ENCODE measurements around the gene MOGAT3. TPM values are rescaled to one million over a fixed set of nuclear protein-coding genes. Genes with fewer than 3 reads are reported as not detected.

MOGAT3 gene
- total and polyA plus RNA-seq, 9 of the 15 experiments (the other 6 are each of a cell fraction or from before 2014, with no cell fraction given): 0.07 to 0.17 (median 0.13) TPM; not detected in 6

DNA sequence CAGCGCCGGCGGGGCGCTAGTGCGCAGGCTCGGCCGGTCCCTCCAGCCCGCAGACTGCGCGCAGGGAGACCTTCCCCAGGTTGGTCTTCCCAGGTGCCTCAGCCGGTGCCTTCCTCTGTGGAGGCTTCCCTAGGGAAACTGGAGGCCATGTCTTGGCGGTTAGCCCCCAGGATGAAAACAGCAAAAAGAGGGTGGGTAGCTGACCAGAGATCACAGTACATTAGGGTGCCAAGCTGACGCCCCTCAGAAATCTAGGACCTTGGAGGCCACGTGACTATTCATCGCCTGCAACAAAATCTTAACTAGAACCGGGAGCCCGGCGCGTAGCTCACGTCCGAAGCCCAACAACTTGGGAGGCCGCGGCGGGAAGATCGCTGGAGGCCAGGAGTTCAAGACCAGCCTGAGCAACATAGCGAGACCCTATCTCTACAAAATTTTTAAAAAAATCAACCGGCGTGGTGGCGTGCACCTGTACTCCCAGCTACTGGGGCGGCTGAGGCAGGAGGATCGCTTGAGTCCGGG, 44.4 kb upstream of the MOGAT3 start (continued):
- TF ChIP-seq, protein P1, sequence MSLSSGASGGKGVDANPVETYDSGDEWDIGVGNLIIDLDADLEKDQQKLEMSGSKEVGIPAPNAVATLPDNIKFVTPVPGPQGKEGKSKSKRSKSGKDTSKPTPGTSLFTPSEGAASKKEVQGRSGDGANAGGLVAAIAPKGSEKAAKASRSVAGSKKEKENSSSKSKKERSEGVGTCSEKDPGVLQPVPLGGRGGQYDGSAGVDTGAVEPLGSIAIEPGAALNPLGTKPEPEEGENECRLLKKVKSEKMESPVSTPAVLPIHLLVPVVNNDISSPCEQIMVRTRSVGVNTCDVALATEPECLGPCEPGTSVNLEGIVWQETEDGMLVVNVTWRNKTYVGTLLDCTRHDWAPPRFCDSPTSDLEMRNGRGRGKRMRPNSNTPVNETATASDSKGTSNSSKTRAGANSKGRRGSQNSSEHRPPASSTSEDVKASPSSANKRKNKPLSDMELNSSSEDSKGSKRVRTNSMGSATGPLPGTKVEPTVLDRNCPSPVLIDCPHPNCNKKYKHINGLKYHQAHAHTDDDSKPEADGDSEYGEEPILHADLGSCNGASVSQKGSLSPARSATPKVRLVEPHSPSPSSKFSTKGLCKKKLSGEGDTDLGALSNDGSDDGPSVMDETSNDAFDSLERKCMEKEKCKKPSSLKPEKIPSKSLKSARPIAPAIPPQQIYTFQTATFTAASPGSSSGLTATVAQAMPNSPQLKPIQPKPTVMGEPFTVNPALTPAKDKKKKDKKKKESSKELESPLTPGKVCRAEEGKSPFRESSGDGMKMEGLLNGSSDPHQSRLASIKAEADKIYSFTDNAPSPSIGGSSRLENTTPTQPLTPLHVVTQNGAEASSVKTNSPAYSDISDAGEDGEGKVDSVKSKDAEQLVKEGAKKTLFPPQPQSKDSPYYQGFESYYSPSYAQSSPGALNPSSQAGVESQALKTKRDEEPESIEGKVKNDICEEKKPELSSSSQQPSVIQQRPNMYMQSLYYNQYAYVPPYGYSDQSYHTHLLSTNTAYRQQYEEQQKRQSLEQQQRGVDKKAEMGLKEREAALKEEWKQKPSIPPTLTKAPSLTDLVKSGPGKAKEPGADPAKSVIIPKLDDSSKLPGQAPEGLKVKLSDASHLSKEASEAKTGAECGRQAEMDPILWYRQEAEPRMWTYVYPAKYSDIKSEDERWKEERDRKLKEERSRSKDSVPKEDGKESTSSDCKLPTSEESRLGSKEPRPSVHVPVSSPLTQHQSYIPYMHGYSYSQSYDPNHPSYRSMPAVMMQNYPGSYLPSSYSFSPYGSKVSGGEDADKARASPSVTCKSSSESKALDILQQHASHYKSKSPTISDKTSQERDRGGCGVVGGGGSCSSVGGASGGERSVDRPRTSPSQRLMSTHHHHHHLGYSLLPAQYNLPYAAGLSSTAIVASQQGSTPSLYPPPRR (CRISPR knock-in tag; IDR thresholded peaks at IDR 0.05; ENCODE audit: borderline replicate concordance): no peak
- TF ChIP-seq, protein P2, sequence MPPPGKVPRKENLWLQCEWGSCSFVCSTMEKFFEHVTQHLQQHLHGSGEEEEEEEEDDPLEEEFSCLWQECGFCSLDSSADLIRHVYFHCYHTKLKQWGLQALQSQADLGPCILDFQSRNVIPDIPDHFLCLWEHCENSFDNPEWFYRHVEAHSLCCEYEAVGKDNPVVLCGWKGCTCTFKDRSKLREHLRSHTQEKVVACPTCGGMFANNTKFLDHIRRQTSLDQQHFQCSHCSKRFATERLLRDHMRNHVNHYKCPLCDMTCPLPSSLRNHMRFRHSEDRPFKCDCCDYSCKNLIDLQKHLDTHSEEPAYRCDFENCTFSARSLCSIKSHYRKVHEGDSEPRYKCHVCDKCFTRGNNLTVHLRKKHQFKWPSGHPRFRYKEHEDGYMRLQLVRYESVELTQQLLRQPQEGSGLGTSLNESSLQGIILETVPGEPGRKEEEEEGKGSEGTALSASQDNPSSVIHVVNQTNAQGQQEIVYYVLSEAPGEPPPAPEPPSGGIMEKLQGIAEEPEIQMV (tag; conservative IDR thresholded peaks at IDR 0.05; ENCODE audit: low read depth): no peak
- TF ChIP-seq, protein P3, sequence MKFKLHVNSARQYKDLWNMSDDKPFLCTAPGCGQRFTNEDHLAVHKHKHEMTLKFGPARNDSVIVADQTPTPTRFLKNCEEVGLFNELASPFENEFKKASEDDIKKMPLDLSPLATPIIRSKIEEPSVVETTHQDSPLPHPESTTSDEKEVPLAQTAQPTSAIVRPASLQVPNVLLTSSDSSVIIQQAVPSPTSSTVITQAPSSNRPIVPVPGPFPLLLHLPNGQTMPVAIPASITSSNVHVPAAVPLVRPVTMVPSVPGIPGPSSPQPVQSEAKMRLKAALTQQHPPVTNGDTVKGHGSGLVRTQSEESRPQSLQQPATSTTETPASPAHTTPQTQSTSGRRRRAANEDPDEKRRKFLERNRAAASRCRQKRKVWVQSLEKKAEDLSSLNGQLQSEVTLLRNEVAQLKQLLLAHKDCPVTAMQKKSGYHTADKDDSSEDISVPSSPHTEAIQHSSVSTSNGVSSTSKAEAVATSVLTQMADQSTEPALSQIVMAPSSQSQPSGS (CRISPR knock-in tag; IDR thresholded peaks at IDR 0.05): no peak
- TF ChIP-seq PHF21A (IDR thresholded peaks at IDR 0.05; ENCODE audit: borderline replicate concordance, low read depth) (no peak), SAFB (IDR thresholded peaks at IDR 0.05; ENCODE audit: borderline replicate concordance, low read depth, low read length) (no peak), NCOA4 (IDR thresholded peaks at IDR 0.05; ENCODE audit: partially characterized antibody) (no peak), SIX5 (IDR thresholded peaks at IDR 0.05; ENCODE audit: borderline replicate concordance in 1 of 2, insufficient read depth in 1 of 2, low read depth in 1 of 2, low read length in 2 of 2) (no peak), RBM17 (IDR thresholded peaks at IDR 0.05; ENCODE audit: borderline replicate concordance, low read depth, low read length) (no peak), PHTF2 (CRISPR knock-in tag; IDR thresholded peaks at IDR 0.05) (no peak), GABPA (tag; conservative IDR thresholded peaks at IDR 0.05; ENCODE audit: low read depth) (peak; percentile 84), HDAC6 (IDR thresholded peaks at IDR 0.05; ENCODE audit: low read depth, low read length) (no peak), ETV5 (CRISPR knock-in tag; IDR thresholded peaks at IDR 0.05; ENCODE audit: low read depth) (peak; percentile 10; the same call in 1 of the 2 replicates), POLR2G (IDR thresholded peaks at IDR 0.05; ENCODE audit: low read depth, low read length) (no peak; the same call in none of the 2 replicates)
- TF ChIP-seq, protein P4, sequence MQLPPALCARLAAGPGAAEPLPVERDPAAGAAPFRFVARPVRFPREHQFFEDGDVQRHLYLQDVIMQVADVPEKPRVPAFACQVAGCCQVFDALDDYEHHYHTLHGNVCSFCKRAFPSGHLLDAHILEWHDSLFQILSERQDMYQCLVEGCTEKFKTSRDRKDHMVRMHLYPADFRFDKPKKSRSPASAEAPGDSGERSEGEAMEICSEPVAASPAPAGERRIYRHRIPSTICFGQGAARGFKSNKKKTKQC (CRISPR knock-in tag; IDR thresholded peaks at IDR 0.05): no peak
- TF ChIP-seq, protein P5, sequence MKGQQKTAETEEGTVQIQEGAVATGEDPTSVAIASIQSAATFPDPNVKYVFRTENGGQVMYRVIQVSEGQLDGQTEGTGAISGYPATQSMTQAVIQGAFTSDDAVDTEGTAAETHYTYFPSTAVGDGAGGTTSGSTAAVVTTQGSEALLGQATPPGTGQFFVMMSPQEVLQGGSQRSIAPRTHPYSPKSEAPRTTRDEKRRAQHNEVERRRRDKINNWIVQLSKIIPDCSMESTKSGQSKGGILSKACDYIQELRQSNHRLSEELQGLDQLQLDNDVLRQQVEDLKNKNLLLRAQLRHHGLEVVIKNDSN (CRISPR knock-in tag; IDR thresholded peaks at IDR 0.05): peak; percentile 82
- TF ChIP-seq, protein P6, sequence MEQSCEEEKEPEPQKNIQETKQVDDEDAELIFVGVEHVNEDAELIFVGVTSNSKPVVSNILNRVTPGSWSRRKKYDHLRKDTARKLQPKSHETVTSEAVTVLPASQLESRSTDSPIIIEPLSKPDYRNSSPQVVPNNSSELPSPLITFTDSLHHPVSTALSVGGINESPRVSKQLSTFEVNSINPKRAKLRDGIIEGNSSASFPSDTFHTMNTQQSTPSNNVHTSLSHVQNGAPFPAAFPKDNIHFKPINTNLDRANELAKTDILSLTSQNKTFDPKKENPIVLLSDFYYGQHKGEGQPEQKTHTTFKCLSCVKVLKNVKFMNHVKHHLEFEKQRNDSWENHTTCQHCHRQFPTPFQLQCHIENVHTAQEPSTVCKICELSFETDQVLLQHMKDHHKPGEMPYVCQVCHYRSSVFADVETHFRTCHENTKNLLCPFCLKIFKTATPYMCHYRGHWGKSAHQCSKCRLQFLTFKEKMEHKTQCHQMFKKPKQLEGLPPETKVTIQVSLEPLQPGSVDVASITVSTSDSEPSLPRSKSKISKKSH (CRISPR knock-in tag; IDR thresholded peaks at IDR 0.05): no peak

Data from K562 (cell line).